Brain pericyte (primary cell): ENCODE data around the gene RINL.

Experiments
- DNase-seq: peaks from one replicate; pipeline ENCODE4 v3.0.0-alpha.2; 2012; ENCODE audit warnings: low read depth, low spot score

Gene RINL

GRCh38 chr19:38877781-38878574, at the start of gene RINL:
Gene RINL, minus strand, starts transcription at chr19:38878275. Its CDS starts 1,533 bp downstream, at chr19:38876742.
- no peak for DNase-seq

- DNase-seq = no peak
These were observed 46.3 kb upstream of the RINL start for GRCh38 chr19:38924388-38924787.

- DNase-seq = no peak
These were observed 44.4 kb upstream of the RINL start for GRCh38 chr19:38922482-38922881.

- DNase-seq = no peak
These were observed 43.6 kb upstream of the RINL start for GRCh38 chr19:38921420-38922274.

- no peak for DNase-seq
These were observed 42.7 kb upstream of the RINL start for GRCh38 chr19:38920602-38921419.

GRCh38 chr19:38919837-38920601, 41.9 kb upstream of the RINL start:
- DNase-seq = no peak

- DNase-seq = no peak
These were observed 40.5 kb upstream of the RINL start for GRCh38 chr19:38918526-38918925.

- DNase-seq = no peak
These were observed 39.9 kb upstream of the RINL start for GRCh38 chr19:38917921-38918491.

GRCh38 chr19:38917516-38917915, 39.4 kb upstream of the RINL start:
- no peak for DNase-seq

GRCh38 chr19:38915329-38916321, 37.5 kb upstream of the RINL start:
- no peak for DNase-seq

- DNase-seq = no peak
These were observed 35.9 kb upstream of the RINL start for GRCh38 chr19:38913958-38914357.

- no peak for DNase-seq
These were observed 34.8 kb upstream of the RINL start for GRCh38 chr19:38912600-38913514.

GRCh38 chr19:38911388-38912001, 33.4 kb upstream of the RINL start:
- no peak for DNase-seq

- DNase-seq = no peak
These were observed 32.4 kb upstream of the RINL start for GRCh38 chr19:38910488-38910887.

- DNase-seq = no peak
These were observed 30.8 kb upstream of the RINL start for GRCh38 chr19:38908911-38909310.

GRCh38 chr19:38907670-38908069, 29.6 kb upstream of the RINL start:
- DNase-seq = no peak

- no peak for DNase-seq
These were observed 29.2 kb upstream of the RINL start for GRCh38 chr19:38907227-38907626.

GRCh38 chr19:38905620-38906019, 27.5 kb upstream of the RINL start:
- DNase-seq = no peak
